ENCODE results near the gene PDXDC1.
"Not testable (repeated sequence)": the region's sequence is repeated elsewhere in the genome, so short reads cannot be mapped to it uniquely, and the experiment has no call there.

Gene PDXDC1, protein sequence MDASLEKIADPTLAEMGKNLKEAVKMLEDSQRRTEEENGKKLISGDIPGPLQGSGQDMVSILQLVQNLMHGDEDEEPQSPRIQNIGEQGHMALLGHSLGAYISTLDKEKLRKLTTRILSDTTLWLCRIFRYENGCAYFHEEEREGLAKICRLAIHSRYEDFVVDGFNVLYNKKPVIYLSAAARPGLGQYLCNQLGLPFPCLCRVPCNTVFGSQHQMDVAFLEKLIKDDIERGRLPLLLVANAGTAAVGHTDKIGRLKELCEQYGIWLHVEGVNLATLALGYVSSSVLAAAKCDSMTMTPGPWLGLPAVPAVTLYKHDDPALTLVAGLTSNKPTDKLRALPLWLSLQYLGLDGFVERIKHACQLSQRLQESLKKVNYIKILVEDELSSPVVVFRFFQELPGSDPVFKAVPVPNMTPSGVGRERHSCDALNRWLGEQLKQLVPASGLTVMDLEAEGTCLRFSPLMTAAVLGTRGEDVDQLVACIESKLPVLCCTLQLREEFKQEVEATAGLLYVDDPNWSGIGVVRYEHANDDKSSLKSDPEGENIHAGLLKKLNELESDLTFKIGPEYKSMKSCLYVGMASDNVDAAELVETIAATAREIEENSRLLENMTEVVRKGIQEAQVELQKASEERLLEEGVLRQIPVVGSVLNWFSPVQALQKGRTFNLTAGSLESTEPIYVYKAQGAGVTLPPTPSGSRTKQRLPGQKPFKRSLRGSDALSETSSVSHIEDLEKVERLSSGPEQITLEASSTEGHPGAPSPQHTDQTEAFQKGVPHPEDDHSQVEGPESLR

DNA sequence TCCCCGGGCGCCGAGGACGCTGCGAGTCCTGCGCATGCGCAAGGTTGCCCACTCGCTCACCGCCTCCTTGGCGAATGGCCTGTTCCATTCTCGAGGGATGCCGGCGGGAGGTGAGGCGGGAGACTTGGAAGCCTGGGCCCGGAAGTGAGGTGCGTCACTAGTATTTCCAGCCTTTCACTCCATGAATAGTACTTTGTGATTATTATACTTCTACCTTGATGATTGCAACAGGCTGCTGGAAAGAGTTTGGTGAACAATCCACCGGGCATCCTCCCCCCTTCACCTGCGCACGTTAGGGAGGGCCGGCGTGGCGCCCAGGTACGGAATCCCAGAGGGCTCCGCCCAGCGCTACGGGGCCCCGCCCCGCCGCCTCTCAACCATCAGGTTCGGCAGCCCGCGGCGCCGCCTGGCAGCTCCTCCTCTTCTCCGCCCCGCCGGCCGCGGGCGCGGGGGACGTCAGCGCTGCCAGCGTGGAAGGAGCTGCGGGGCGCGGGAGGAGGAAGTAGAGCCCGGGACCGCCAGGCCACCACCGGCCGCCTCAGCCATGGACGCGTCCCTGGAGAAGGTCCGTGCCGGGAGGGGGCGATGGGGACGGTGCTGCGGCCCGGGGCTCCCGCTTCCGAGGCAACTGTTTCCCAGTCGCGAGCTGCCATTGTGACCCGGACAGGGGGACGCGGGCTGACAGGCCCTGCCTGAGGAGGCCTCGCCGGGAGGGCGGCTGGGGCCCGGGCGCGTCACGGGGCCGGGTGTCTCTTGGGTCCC, at the start of gene PDXDC1:
Gene PDXDC1, plus strand, starts transcription at position 371 of the 762 bp plus-strand sequence. Its CDS starts 174 bp downstream, at position 545.
- peak; percentile 93 to 98 for DNase-seq

DNA sequence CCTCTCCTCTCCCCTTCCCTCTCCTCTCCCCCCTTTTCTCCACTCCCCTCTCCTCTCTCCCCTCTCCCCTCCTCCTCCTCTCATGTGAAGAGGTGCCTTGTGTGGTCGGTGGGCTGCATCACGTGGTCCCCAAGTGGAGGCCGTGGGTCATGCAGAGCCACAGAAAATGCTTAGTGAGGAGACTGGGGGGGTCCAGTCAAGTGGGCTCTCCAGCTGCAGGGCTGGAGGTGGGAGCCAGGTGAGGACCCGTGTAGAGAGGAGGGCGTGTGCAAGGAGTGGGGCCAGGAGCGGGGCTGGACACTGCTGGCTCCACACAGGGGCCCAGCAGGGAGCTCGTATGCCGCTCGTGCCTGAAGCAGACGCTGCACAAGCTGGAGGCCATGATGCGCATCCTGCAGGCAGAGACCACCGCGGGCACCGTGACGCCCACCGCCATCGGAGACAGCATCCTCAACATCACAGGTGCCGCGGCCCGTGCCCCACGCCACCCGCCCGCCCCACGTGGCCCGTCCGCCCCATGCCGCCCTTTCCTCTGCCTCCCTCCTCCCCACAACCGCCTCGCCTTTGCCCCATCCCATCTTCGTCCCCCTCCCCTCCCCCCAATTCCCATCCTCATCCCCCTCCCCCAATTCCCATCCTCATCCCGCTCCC, 46.6 kb upstream of the PDXDC1 start:
- not testable (repeated sequence) for DNase-seq

DNA sequence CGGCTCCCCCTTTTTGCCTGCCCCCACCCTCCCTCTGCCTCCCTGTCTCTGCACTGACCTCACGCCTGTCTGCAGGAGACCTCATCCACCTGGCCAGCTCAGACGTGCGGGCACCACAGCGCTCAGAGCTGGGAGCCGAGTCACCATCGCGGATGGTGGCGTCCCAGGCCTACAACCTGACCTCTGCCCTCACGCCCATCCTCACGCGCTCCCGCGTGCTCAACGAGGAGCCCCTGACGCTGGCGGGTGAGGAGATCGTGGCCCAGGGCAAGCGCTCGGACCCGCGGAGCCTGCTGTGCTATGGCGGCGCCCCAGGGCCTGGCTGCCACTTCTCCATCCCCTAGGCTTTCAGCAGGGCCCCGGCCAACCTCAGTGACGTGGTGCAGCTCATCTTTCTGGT, 45.6 kb upstream of the PDXDC1 start:
- DNase-seq: not testable (repeated sequence)

DNA sequence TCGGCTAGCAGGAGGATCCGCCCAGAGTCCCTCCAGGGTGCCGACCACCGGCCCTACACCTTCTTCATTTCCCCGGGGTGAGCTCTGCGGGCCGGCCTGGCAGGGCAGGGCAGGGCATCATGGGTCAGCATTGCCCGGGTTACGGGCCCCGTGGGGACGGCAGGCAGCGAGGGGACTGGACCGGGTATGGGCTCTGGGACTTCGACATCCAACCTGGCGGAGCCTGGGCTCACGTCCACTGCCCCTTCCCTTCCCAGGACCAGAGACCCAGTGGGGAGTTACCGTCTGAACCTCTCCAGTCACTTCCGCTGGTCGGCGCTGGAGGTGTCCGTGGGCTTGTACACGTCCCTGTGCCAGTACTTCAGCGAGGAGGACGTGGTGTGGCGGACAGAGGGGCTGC, 44.6 kb upstream of the PDXDC1 start:
- DNase-seq: not testable (repeated sequence)

DNA sequence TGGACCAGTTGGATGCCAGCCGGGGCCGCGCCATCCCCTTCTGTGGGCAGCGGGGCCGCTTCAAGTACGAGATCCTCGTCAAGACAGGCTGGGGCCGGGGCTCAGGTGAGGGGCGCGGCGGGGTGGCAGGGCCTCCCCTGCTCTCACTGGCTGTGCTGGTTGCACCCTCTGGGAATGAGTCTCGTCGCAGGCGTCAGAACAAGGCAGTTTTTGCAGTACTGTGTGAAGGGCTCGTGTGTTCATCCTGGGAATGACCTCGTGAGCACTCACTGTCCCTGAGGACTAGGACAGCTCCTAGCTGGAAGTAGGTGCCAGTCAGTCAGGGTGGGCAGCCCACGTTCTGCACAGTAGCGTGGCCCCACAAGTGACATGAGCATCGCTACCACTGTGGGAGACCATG, 43.9 kb upstream of the PDXDC1 start:
- not testable (repeated sequence) for DNase-seq

DNA sequence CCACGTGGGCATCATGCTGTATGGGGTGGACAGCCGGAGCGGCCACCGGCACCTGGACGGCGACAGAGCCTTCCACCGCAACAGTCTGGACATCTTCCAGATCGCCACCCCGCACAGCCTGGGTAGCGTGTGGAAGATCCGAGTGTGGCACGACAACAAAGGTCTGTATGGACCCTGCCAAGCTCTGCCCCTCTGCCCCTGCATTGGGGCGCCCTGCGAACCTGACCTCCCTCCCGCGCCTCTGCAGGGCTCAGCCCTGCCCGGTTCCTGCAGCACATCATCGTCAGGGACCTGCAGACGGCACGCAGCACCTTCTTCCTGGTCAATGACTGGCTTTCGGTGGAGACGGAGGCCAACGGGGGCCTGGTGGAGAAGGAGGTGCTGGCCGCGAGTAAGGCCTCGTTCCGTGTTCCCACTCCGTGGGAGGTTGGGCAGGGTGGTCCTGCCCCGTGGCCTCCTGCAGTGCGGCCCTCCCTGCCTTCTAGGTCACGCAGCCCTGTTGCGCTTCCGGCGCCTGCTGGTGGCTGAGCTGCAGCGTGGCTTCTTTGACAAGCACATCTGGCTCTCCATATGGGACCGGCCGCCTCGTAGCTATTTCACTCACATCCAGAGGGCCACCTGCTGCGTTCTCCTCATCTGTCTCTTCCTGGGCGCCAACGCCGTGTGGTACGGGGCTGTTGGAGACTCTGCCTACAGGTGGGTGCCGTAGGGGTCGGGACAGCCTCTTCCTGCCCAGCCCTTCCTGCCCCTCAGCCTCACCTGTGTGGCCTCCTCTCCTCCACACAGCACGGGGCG, 42.0 kb upstream of the PDXDC1 start:
- DNase-seq: not testable (repeated sequence)

DNA sequence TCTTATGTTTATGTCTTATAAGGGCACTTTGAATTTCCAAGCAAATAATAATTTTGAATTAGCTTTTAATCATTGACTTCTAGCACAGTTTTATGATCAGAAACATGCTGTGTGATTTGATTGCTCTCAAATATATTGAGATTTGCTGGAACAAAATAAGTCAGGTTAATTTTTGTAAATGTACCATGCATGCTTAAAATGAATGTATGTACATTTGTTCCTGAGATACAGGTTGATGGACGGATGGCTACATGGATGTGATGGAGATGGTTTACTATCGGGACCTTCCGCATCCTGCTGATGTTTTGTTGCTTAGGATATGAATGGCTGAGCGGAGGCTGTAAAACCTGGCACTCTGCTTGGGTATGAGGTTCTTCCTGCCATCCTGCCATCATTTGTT, 37.7 kb upstream of the PDXDC1 start, which contains the start of gene NPIPA1:
Gene NPIPA1, plus strand, starts transcription at position 301 of the 400 bp plus-strand sequence. Its CDS starts 0 bp downstream, at position 301.
- not testable (repeated sequence) for DNase-seq

DNA sequence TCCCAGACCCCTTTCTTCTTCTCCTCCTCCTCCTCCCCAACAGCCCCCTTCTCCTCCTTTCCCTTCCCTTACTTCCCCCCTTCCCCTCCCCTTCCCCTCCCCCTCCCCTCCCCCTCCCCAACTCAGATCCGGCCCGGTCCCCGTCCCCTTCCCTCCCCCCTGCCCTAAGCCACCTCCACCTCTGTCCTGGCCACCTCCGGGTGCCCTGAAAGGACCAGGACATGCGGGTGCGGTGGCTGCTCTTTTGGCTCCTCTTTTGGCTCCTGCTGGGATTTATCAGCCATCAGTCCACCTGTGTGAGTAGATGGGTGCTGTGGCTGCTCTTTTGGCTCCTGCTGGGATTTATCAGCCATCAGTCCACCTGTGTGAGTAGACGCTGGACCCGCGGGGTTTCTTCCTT, 36.8 kb upstream of the PDXDC1 start:
- not testable (repeated sequence) for DNase-seq

DNA sequence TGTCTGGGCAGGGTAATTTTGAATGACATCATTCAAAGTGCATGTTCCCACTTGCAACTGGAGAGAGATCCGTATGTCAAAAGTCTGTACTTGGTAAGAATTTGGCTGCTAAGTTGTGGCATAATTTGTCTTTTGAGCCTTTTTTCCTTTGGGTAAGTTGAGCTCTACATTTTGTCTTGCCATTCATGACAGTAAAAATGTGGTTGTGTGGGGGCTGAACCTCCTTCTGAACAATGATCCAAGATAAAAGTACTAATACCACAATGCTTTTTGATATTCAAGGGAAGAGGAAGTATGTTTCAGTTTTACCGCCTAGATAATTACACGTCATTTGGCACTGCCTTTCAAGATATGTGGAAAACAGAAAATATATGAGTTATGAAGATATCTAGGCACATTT, 32.1 kb upstream of the PDXDC1 start:
- not testable (repeated sequence) for DNase-seq

DNA sequence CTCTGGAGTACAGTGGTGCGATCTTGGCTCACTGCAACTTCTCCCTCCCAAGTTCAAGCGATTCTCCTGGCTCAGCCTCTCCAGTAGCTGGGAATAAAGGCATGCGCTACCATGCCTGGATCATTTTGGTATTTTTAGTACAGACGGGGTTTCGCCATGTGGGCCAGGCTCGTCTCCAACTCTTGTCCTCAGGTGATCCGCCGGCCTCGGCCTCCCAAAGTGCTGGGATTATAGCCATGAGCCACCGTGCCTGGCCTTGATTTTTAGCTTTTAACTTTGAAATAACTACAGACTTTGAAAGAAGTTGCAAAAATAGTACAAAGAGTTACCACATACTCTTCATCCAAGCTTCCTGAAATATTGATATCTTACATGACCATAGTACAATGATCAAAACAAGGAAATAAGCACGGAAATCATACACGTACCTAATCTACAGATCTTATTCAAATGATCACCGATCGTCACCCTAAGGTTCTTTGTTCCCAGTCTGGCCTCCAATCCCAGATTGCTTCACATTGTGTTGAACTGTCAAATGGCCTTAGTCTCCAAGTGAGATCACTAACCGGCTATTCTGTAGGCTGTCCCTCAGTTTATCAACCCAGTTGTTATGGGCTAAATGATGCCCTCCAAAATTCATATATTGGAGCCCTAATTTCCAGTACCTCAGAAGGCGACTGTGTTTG, 19.1 kb upstream of the PDXDC1 start:
- DNase-seq: no peak

DNA sequence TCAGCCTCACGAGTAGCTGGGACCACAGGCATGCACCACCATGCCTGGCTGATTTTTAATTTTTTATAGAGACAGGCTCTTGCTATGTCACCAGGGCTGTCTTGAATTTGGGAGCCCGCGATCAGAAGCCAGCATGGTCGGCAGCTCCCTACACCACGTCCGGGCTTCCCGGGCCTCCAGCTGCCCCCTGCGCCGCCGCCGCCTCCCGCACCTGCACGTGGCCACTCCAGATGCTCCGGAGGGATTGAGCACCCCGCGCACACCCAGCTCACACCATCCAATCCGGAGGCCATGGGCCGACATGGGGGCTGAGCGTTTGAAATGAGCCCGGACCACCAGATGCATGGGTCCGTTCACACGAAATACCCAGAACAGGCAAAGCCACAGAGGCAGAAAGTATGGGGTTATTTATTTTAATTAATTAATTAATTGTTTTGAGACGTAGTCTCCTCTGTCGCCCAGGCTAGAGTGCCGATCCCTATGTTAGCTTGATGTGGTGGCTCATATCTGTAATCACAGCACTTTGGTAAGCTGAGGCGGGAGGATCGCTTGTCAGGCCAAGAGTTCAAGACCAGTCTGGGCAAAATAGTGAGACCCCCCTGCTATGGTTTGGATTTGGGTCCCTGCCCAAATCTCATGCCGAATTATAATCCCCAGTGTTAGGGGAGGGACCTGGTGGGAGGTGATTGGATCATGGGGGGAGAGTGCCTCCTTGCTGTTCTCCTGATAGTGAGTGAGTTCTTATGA, 17.1 kb upstream of the PDXDC1 start:
- DNase-seq: no peak

DNA sequence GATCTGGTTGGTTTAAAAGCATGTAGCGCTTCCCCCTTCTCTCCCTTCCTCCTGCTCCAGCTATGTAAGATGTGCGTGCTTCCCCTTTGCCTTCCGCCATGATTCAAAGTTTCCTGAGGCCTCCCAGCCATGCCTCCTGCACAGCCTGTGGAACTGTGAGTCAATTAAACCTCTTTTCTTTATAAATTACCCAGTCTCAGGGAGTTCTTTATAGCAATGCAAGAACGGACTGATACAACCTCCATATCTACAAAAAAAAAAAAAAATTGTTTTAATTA, 16.6 kb upstream of the PDXDC1 start:
- DNase-seq: no peak

DNA sequence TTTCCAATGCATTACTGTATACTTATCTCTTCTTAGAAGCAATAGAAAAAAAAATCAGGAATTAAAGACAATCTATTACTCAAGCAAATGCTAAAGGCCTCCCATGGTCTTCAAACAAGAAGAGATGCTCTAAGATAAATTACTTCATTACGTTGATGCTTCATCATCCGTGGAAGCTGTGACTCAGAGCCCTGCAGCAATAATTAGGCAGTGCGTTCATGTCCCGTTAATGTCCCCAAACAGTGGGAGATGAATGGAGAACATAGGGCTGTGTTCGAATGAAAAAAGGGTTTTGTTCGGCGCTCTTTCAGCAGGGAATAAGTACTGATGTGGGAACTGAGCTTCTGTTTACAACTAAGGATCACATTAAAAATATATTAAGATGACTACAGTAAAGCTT, 15.9 kb upstream of the PDXDC1 start:
- DNase-seq: no peak

DNA sequence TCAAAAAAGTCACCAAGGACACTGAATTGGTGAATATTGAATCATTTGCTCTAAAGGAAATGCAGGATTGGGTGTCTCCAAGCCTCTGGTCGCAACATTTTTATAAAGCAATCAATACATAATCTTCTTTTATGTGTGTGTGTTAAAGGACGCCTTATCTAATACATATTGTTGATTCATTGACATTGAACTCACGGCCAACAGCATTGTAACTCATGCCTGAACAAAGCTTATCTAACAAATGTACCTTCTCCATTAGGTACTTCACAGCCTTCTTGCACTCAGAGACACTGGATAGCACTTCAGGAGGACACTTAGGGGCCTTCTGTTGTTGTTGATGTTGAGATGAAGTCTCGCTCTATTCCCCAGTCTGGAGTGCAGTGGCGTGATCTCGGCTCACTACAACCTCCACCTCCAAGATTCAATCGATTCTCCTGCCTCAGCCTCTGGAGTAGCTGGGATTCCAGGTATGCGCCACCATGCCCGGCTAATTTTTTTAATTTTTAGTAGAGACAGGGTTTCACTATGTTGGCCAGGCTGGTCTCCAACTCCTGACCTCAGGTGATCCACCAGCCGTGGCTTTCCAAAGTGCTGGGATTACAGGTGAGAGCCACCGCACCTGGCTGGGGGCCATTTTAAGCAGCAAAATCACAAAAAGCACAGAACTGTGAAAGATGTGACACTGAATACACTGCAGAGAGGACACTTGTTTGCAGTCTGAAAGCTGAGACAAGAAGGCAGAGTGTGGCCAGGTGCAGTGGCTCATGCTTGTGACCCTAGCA, 13.2 kb upstream of the PDXDC1 start:
- no peak for DNase-seq

DNA sequence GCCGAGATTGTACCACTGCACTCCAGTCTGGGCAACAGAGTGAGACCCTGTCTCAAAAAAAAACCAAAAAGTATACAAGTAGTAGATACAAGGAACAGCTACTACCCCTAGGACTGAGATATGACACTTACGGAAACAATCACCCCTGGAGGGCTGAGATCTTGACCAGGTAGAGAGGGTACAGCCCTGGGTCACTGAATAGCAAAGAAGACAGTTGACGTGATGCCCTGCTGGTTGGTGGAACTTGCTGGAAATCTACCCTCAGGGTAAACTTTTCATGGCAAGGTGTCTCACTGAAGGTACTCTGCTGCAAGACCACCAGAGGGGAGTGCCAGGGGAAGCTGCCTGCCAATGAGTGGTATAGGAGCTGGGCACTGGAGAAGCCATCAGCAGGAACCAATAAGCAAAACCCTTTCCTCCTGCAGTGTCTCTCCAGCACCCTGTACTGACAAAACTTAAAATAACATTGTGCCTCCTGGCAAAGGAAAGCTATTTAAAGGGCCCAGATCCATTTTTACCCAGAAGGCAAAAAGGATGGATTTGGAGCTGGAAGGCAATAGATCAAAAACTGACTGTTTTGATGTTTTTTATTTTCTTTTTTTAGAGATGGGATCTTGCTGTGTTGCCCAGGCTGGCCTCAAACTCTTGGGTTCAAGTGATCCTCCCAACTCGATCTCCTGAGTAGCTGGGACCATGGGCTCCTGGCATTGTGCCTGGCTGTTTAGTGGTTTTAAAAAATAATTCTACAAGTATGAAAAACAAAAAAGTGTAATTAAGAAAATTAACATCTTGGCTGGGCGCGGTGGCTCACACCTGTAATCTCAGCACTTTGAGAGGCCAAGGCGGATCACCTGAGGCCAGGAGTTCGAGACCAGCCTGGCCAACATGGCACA, 11.3 kb upstream of the PDXDC1 start:
- no peak for DNase-seq

DNA sequence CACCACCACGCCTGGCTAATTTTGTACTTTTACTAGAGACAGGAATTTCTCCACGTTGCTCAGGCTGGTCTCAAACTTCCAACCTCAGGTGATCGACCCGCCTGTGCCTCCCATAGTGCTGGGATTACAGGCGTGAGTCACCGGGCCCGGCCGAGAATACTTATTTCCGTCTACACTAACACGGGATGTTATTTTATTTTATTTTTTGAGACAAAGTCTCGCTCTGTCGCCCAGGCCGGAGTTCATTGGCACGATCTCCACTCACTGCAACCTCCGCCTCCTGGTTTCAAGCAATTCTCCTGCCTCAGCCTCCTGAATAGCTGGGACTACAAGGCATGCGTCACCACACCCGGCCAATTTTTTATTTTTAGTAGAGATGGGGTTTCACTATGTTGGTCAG, 9.5 kb upstream of the PDXDC1 start:
- no peak for DNase-seq

DNA sequence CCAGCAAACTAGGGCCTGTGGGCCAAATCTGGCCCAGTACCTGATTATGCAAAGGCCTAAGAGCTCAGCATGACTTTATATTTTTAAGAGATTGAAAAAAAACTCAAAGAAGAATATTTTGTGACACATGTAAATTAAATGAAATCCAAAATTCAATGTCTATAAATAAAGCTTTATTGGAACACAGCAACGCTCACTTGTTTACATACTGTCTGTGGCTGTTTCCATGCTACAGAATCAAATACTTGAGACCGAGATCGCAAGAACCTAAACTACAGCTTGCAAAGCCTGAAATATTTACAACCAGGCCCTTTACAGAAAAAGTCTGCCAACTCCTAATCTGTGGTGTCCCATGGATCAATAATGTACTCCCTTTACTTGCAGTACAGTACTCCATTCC, 5.0 kb upstream of the PDXDC1 start:
- DNase-seq: not testable (repeated sequence)

DNA sequence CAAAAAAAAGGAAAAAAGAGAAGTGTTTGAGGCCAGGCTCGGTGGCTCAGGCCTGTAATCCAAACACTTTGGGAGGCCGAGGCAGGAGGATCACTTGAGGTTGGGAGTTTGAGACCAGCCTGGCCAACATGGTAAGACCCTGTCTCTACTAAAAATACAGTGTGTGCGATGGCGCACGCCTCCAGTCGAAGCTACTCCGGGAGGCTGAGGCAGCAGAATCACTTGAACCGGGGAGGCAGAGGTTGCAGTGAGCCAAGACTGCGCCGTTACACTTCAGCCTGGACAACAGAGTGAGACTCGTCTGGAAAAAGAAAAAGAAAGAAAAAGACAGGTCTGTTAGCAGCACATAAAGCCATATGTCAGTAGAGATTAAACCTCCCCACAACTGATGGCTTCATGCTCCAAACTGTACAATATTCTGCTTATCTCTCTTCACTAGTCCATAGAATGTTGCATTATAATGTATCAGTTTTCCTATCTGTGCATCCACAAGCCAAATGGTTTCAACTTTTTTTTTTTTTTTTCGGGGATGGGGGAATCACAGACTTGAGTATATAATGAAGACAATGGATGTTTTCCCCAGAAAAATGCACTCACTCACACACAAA, 3.1 kb upstream of the PDXDC1 start:
- not testable (repeated sequence) for DNase-seq

All from CD4-positive, alpha-beta T cell treated with Interleukin-4 for 1 hour (primary cell).